ENCODE results near the gene SESN3.
"Not testable (repeated sequence)": the region's sequence is repeated elsewhere in the genome, so short reads cannot be mapped to it uniquely, and the experiment has no call there.

Gene SESN3

GRCh38 chr11:95143106-95143681, 87.8 kb downstream of the SESN3 start:
- H3K9ac ChIP-seq (ENCODE audit: insufficient read length, low read depth) = no peak overlapping the region
- H3K27me3 ChIP-seq (ENCODE audit: insufficient read depth, insufficient read length) = peaks cover 10% of the 10 kb centered on the region
- no peak overlapping the region for H3K4me3 ChIP-seq (ENCODE audit: insufficient read length, low read depth)
- DNase-seq (ENCODE audit: low read depth, low spot score) = no peak
- TF ChIP-seq YY1 (IDR thresholded peaks at IDR 0.05; ENCODE audit: insufficient read depth, insufficient read length) (no peak), SUZ12 (IDR thresholded peaks at IDR 0.05; ENCODE audit: extremely low read depth, insufficient read depth, insufficient read length) (no peak), ZNF274 (IDR thresholded peaks at IDR 0.05; ENCODE audit: low read depth, low read length) (no peak)
- no peaks in the 10 kb centered on the region for H3K36me3 ChIP-seq (ENCODE audit: insufficient read depth, insufficient read length, low read length)
- H3K9me3 ChIP-seq (ENCODE audit: insufficient read depth, low read length) = no peaks in the 10 kb centered on the region
- H3K4me1 ChIP-seq (ENCODE audit: insufficient read depth, insufficient read length) = no peaks in the 10 kb centered on the region

- no peak for TF ChIP-seq ZNF274 (IDR thresholded peaks at IDR 0.05; ENCODE audit: low read depth, low read length)
- TF ChIP-seq YY1 (IDR thresholded peaks at IDR 0.05; ENCODE audit: insufficient read depth, insufficient read length) = no peak
- TF ChIP-seq SUZ12 (IDR thresholded peaks at IDR 0.05; ENCODE audit: extremely low read depth, insufficient read depth, insufficient read length) = no peak
- H3K27me3 ChIP-seq (ENCODE audit: insufficient read depth, insufficient read length) = peaks cover 6% of the 10 kb centered on the region
- DNase-seq (ENCODE audit: low read depth, low spot score) = no peak
- no peaks in the 10 kb centered on the region for H3K9me3 ChIP-seq (ENCODE audit: insufficient read depth, low read length)
- H3K9ac ChIP-seq (ENCODE audit: insufficient read length, low read depth) = no peak overlapping the region
- no peaks in the 10 kb centered on the region for H3K4me1 ChIP-seq (ENCODE audit: insufficient read depth, insufficient read length)
- no peak overlapping the region for H3K4me3 ChIP-seq (ENCODE audit: insufficient read length, low read depth)
- H3K36me3 ChIP-seq (ENCODE audit: insufficient read depth, insufficient read length, low read length) = no peaks in the 10 kb centered on the region
Observed at GRCh38 chr11:95142431-95142830, 88.6 kb downstream of the SESN3 start.

GRCh38 chr11:95140397-95141033, 90.5 kb downstream of the SESN3 start:
- no peaks in the 10 kb centered on the region for H3K9me3 ChIP-seq (ENCODE audit: insufficient read depth, low read length)
- H3K27me3 ChIP-seq (ENCODE audit: insufficient read depth, insufficient read length) = peaks cover 3% of the 10 kb centered on the region
- H3K9ac ChIP-seq (ENCODE audit: insufficient read length, low read depth) = no peak overlapping the region
- no peak overlapping the region for H3K4me3 ChIP-seq (ENCODE audit: insufficient read length, low read depth)
- no peaks in the 10 kb centered on the region for H3K4me1 ChIP-seq (ENCODE audit: insufficient read depth, insufficient read length)
- no peak for DNase-seq (ENCODE audit: low read depth, low spot score)
- no peaks in the 10 kb centered on the region for H3K36me3 ChIP-seq (ENCODE audit: insufficient read depth, insufficient read length, low read length)
- no peak for TF ChIP-seq SUZ12 (IDR thresholded peaks at IDR 0.05; ENCODE audit: extremely low read depth, insufficient read depth, insufficient read length)
- TF ChIP-seq ZNF274 (IDR thresholded peaks at IDR 0.05; ENCODE audit: low read depth, low read length) = no peak
- TF ChIP-seq YY1 (IDR thresholded peaks at IDR 0.05; ENCODE audit: insufficient read depth, insufficient read length) = no peak

GRCh38 chr11:95138448-95138847, 92.6 kb downstream of the SESN3 start:
- Histone ChIP-seq H3K27me3 (ENCODE audit: insufficient read depth, insufficient read length) (no peaks in the 10 kb centered on the region), H3K9me3 (ENCODE audit: insufficient read depth, low read length) (no peaks in the 10 kb centered on the region), H3K9ac (ENCODE audit: insufficient read length, low read depth) (no peak overlapping the region), H3K4me1 (ENCODE audit: insufficient read depth, insufficient read length) (no peaks in the 10 kb centered on the region), H3K4me3 (ENCODE audit: insufficient read length, low read depth) (no peak overlapping the region), H3K36me3 (ENCODE audit: insufficient read depth, insufficient read length, low read length) (no peaks in the 10 kb centered on the region)
- TF ChIP-seq YY1 (IDR thresholded peaks at IDR 0.05; ENCODE audit: insufficient read depth, insufficient read length) (no peak), SUZ12 (IDR thresholded peaks at IDR 0.05; ENCODE audit: extremely low read depth, insufficient read depth, insufficient read length) (no peak), ZNF274 (IDR thresholded peaks at IDR 0.05; ENCODE audit: low read depth, low read length) (no peak)
- no peak for DNase-seq (ENCODE audit: low read depth, low spot score)

GRCh38 chr11:95137299-95137698, 93.7 kb downstream of the SESN3 start:
- Histone ChIP-seq H3K4me3 (ENCODE audit: insufficient read length, low read depth) (no peak overlapping the region), H3K4me1 (ENCODE audit: insufficient read depth, insufficient read length) (no peaks in the 10 kb centered on the region), H3K9ac (ENCODE audit: insufficient read length, low read depth) (no peak overlapping the region), H3K9me3 (ENCODE audit: insufficient read depth, low read length) (no peaks in the 10 kb centered on the region), H3K27me3 (ENCODE audit: insufficient read depth, insufficient read length) (no peaks in the 10 kb centered on the region), H3K36me3 (ENCODE audit: insufficient read depth, insufficient read length, low read length) (no peaks in the 10 kb centered on the region)
- no peak for TF ChIP-seq SUZ12 (IDR thresholded peaks at IDR 0.05; ENCODE audit: extremely low read depth, insufficient read depth, insufficient read length)
- TF ChIP-seq YY1 (IDR thresholded peaks at IDR 0.05; ENCODE audit: insufficient read depth, insufficient read length) = no peak
- TF ChIP-seq ZNF274 (IDR thresholded peaks at IDR 0.05; ENCODE audit: low read depth, low read length) = no peak
- no peak for DNase-seq (ENCODE audit: low read depth, low spot score)

GRCh38 chr11:95136747-95137146, 94.3 kb downstream of the SESN3 start:
- not testable (repeated sequence) for DNase-seq (ENCODE audit: low read depth, low spot score); H3K9me3 ChIP-seq (ENCODE audit: insufficient read depth, low read length); H3K36me3 ChIP-seq (ENCODE audit: insufficient read depth, insufficient read length, low read length); H3K4me3 ChIP-seq (ENCODE audit: insufficient read length, low read depth); H3K9ac ChIP-seq (ENCODE audit: insufficient read length, low read depth); H3K27me3 ChIP-seq (ENCODE audit: insufficient read depth, insufficient read length); H3K4me1 ChIP-seq (ENCODE audit: insufficient read depth, insufficient read length)

- no peak overlapping the region for H3K9ac ChIP-seq (ENCODE audit: insufficient read length, low read depth)
- DNase-seq (ENCODE audit: low read depth, low spot score) = no peak
- TF ChIP-seq SUZ12 (IDR thresholded peaks at IDR 0.05; ENCODE audit: extremely low read depth, insufficient read depth, insufficient read length) (no peak), YY1 (IDR thresholded peaks at IDR 0.05; ENCODE audit: insufficient read depth, insufficient read length) (no peak), ZNF274 (IDR thresholded peaks at IDR 0.05; ENCODE audit: low read depth, low read length) (no peak)
- no peaks in the 10 kb centered on the region for H3K4me1 ChIP-seq (ENCODE audit: insufficient read depth, insufficient read length)
- no peaks in the 10 kb centered on the region for H3K27me3 ChIP-seq (ENCODE audit: insufficient read depth, insufficient read length)
- H3K4me3 ChIP-seq (ENCODE audit: insufficient read length, low read depth) = no peak overlapping the region
- no peaks in the 10 kb centered on the region for H3K9me3 ChIP-seq (ENCODE audit: insufficient read depth, low read length)
- H3K36me3 ChIP-seq (ENCODE audit: insufficient read depth, insufficient read length, low read length) = no peaks in the 10 kb centered on the region
Observed at GRCh38 chr11:95135880-95136279, 95.1 kb downstream of the SESN3 start.
